ENCODE measurements around the gene STAM.

DNA sequence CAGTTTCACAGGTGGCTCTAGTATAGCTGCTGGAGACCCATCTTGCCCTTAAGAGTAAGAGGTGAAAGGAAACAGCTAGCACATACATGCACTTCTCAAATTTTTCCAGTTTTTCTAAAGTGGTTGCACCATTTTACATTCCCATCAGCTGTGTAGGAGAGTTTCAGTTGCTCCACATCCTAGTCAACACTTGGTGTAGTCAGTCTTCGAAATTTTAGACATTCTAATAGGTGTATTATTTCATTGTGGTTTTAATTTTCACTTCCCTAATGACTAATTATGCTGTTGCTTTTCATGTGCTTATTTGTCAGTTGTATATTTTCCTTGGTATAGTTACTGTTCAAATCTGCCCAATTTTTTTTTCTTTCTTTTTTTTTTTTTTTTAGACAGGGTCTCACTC is 17.3 kb upstream of the STAM start:
- TF ChIP-seq, protein P1, sequence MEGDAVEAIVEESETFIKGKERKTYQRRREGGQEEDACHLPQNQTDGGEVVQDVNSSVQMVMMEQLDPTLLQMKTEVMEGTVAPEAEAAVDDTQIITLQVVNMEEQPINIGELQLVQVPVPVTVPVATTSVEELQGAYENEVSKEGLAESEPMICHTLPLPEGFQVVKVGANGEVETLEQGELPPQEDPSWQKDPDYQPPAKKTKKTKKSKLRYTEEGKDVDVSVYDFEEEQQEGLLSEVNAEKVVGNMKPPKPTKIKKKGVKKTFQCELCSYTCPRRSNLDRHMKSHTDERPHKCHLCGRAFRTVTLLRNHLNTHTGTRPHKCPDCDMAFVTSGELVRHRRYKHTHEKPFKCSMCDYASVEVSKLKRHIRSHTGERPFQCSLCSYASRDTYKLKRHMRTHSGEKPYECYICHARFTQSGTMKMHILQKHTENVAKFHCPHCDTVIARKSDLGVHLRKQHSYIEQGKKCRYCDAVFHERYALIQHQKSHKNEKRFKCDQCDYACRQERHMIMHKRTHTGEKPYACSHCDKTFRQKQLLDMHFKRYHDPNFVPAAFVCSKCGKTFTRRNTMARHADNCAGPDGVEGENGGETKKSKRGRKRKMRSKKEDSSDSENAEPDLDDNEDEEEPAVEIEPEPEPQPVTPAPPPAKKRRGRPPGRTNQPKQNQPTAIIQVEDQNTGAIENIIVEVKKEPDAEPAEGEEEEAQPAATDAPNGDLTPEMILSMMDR (IDR thresholded peaks at IDR 0.05) = no peak
- TF ChIP-seq POLR2A (IDR thresholded peaks at IDR 0.05) = no peak
